ENCODE data around the gene RPL10A.

The RPL10A gene

DNA sequence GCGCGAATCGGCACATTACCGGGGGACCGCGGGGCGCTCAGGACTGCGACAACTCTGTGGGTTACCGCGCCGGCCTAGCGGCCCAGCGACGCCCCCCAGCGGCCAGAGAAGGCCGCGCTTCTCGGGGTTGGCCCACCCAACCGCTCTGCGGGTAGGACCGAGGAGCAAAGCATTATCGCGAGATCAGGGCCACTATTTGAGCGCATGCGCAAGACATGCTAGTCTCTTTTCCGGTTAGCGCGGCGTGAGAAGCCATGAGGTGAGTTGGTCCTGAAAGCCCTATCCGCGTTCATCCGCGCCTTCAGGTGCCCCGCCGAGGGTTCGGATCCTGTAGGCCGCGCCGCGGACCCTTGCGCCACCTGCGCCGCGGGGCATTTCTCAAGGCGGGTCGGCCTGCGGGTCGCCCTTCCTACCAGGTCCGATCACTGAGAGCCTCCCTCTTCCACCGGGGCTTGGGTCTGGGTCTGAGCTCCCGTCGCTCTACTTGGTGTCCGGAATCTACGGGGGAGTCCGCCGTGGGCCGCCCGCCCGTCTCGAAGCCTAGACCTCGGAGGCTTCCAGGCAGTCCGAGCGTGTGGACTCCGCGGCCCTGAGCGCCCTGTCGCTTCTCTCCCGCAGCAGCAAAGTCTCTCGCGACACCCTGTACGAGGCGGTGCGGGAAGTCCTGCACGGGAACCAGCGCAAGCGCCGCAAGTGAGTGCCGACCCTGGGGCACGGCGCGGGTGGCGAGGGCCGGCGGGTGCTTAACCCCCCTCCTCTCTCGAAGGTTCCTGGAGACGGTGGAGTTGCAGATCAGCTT, at the start of gene RPL10A:
RPL10A (plus strand) TSS at position 221 of the 799 bp plus-strand sequence; CDS start at position 255, 34 bp downstream.
- Histone ChIP-seq H3K27me3 (ENCODE audit: control insufficient read depth in 5 of 5, insufficient read depth in 4 of 5, low read length in 5 of 5) (no peaks in the 10 kb centered on the region), H3K4me3 (ENCODE audit: low read depth in 1 of 5, low read length in 5 of 5) (peak within 1 kb of the TSS; percentile 82 to 91 (median 88)), H3K36me3 (ENCODE audit: control insufficient read depth in 5 of 5, insufficient read depth in 5 of 5, low read length in 5 of 5) (peaks cover 5 to 44% (median 33%) of the 10 kb centered on the region in 5 donors)

DNA sequence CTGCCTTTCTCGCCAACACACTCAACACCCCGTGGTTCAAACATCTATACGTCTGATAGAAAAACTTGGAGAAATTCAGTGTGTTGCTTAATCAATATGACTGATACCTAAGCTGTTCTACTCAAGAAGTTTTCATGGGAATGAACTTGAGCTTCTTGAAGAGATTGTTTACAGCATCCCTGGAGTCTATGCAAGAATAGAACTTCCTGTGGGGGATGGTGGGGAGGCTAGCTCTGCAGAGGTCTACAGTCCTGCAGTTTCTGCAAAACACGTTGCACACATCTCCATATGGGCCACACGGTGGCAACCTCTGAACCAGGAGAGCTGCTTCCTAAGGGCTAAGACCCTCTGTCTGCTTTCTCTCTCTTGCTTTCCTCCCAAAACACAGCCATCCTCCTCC, 48.8 kb upstream of the RPL10A start:
- Histone ChIP-seq H3K4me3 (ENCODE audit: low read depth in 1 of 5, low read length in 5 of 5) (no peak overlapping the region), H3K4me1 (ENCODE audit: control insufficient read depth in 5 of 5, insufficient read depth in 5 of 5, low read length in 5 of 5) (peaks cover 0 to 29% (median 18%) of the 10 kb centered on the region in 5 donors), H3K27me3 (ENCODE audit: control insufficient read depth in 5 of 5, insufficient read depth in 4 of 5, low read length in 5 of 5) (no peaks in the 10 kb centered on the region), H3K36me3 (ENCODE audit: control insufficient read depth in 5 of 5, insufficient read depth in 5 of 5, low read length in 5 of 5) (peaks cover 0 to 46% (median 33%) of the 10 kb centered on the region in 5 donors), H3K9ac (ENCODE audit: low read length in 5 of 5) (no peak overlapping the region), H3K9me3 (ENCODE audit: control insufficient read depth in 5 of 5, low read length in 5 of 5) (no peaks in the 10 kb centered on the region), H3K27ac (ENCODE audit: low read depth, low read length) (no peak overlapping the region)

More for the DNA sequence above, at the start of gene RPL10A:
- no peaks in the 10 kb centered on the region for H3K9me3 ChIP-seq (ENCODE audit: control insufficient read depth in 5 of 5, low read length in 5 of 5)
- peak within 1 kb of the TSS; percentile 90 for H3K27ac ChIP-seq (ENCODE audit: low read depth, low read length)
- peaks cover 0 to 41% (median 28%) of the 10 kb centered on the region in 5 donors for H3K4me1 ChIP-seq (ENCODE audit: control insufficient read depth in 5 of 5, insufficient read depth in 5 of 5, low read length in 5 of 5)
- H3K9ac ChIP-seq (ENCODE audit: low read length in 5 of 5): peak within 1 kb of the TSS; percentile 63 to 96 (median 90)

DNA sequence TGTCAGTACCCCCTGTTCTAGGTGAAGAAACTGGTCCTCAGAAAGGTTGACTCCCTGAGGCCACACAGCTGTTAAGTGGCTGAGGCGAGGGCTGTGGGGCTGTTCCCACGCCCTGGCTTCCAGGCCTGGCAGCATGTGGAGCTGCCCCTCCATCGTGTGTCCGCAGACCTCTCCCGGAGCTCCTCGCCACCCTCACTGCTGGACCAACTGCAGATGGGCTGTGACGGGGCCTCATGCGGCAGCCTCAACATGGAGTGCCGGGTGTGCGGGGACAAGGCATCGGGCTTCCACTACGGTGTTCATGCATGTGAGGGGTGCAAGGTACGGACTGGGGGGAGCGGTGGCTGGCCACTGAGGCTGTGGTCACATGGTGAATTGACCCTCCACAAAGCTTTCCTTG, 48.2 kb upstream of the RPL10A start:
- Histone ChIP-seq H3K9me3 (ENCODE audit: control insufficient read depth in 5 of 5, low read length in 5 of 5) (no peaks in the 10 kb centered on the region), H3K36me3 (ENCODE audit: control insufficient read depth in 5 of 5, insufficient read depth in 5 of 5, low read length in 5 of 5) (peaks cover 0 to 45% (median 33%) of the 10 kb centered on the region in 5 donors), H3K4me3 (ENCODE audit: low read depth in 1 of 5, low read length in 5 of 5) (no peak overlapping the region), H3K27ac (ENCODE audit: low read depth, low read length) (no peak overlapping the region), H3K4me1 (ENCODE audit: control insufficient read depth in 5 of 5, insufficient read depth in 5 of 5, low read length in 5 of 5) (peaks cover 0 to 27% (median 17%) of the 10 kb centered on the region in 5 donors), H3K9ac (ENCODE audit: low read length in 5 of 5) (no peak overlapping the region), H3K27me3 (ENCODE audit: control insufficient read depth in 5 of 5, insufficient read depth in 4 of 5, low read length in 5 of 5) (no peaks in the 10 kb centered on the region)

DNA sequence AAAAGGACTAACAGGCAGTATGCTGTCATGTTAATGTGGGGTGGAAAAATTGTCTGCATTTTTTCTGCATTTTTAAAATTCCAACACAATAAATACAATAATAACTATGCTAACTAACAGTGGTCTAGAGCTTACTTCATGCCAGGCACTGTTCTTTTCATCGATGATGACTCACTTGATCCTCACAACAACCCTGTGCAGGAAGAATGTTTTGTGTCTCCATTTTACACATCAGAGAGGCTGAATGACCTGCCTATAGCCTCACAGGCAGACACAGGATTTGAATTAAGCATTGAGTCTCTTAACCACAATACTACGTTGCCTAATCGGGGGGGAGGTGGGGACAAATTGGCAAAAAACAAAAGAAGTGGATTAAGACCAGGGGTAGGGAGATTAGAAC, 42.9 kb upstream of the RPL10A start:
- H3K27ac ChIP-seq (ENCODE audit: low read depth, low read length): no peak overlapping the region
- no peaks in the 10 kb centered on the region for H3K27me3 ChIP-seq (ENCODE audit: control insufficient read depth in 5 of 5, insufficient read depth in 4 of 5, low read length in 5 of 5)
- H3K9ac ChIP-seq (ENCODE audit: low read length in 5 of 5): no peak overlapping the region
- H3K4me3 ChIP-seq (ENCODE audit: low read depth in 1 of 5, low read length in 5 of 5): no peak overlapping the region
- H3K9me3 ChIP-seq (ENCODE audit: control insufficient read depth in 5 of 5, low read length in 5 of 5): peaks cover 0 to 16% (median 8%) of the 10 kb centered on the region in 5 donors
- peaks cover 0 to 55% (median 43%) of the 10 kb centered on the region in 5 donors for H3K36me3 ChIP-seq (ENCODE audit: control insufficient read depth in 5 of 5, insufficient read depth in 5 of 5, low read length in 5 of 5)
- H3K4me1 ChIP-seq (ENCODE audit: control insufficient read depth in 5 of 5, insufficient read depth in 5 of 5, low read length in 5 of 5): peaks cover 0 to 17% (median 14%) of the 10 kb centered on the region in 5 donors

DNA sequence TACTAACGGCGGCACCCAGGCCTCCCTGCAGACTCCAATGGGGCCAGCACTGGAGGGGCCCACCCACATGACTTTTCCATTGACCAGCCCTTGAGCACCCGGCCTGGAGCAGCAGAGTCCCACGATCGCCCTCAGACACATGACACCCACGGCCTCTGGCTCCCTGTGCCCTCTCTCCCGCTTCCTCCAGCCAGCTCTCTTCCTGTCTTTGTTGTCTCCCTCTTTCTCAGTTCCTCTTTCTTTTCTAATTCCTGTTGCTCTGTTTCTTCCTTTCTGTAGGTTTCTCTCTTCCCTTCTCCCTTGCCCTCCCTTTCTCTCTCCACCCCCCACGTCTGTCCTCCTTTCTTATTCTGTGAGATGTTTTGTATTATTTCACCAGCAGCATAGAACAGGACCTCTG, 42.1 kb upstream of the RPL10A start:
- Histone ChIP-seq H3K27me3 (ENCODE audit: control insufficient read depth in 5 of 5, insufficient read depth in 4 of 5, low read length in 5 of 5) (no peaks in the 10 kb centered on the region), H3K4me1 (ENCODE audit: control insufficient read depth in 5 of 5, insufficient read depth in 5 of 5, low read length in 5 of 5) (peaks cover 0 to 17% (median 14%) of the 10 kb centered on the region in 5 donors), H3K36me3 (ENCODE audit: control insufficient read depth in 5 of 5, insufficient read depth in 5 of 5, low read length in 5 of 5) (peaks cover 0 to 53% (median 43%) of the 10 kb centered on the region in 5 donors), H3K9me3 (ENCODE audit: control insufficient read depth in 5 of 5, low read length in 5 of 5) (peaks cover 0 to 16% (median 8%) of the 10 kb centered on the region in 5 donors), H3K9ac (ENCODE audit: low read length in 5 of 5) (no peak overlapping the region), H3K27ac (ENCODE audit: low read depth, low read length) (no peak overlapping the region), H3K4me3 (ENCODE audit: low read depth in 1 of 5, low read length in 5 of 5) (no peak overlapping the region)

DNA sequence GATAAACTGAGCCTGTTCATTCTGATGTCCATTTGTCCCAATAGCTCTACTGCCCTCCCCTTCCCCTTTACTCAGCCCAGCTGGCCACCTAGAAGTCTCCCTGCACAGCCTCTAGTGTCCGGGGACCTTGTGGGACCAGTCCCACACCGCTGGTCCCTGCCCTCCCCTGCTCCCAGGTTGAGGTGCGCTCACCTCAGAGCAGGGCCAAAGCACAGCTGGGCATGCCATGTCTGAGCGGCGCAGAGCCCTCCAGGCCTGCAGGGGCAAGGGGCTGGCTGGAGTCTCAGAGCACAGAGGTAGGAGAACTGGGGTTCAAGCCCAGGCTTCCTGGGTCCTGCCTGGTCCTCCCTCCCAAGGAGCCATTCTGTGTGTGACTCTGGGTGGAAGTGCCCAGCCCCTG, 40.8 kb upstream of the RPL10A start:
- Histone ChIP-seq H3K27ac (ENCODE audit: low read depth, low read length) (no peak overlapping the region), H3K9ac (ENCODE audit: low read length in 5 of 5) (no peak overlapping the region), H3K27me3 (ENCODE audit: control insufficient read depth in 5 of 5, insufficient read depth in 4 of 5, low read length in 5 of 5) (no peaks in the 10 kb centered on the region), H3K4me3 (ENCODE audit: low read depth in 1 of 5, low read length in 5 of 5) (no peak overlapping the region), H3K9me3 (ENCODE audit: control insufficient read depth in 5 of 5, low read length in 5 of 5) (peaks cover 0 to 16% (median 8%) of the 10 kb centered on the region in 5 donors), H3K4me1 (ENCODE audit: control insufficient read depth in 5 of 5, insufficient read depth in 5 of 5, low read length in 5 of 5) (peaks cover 0 to 23% (median 18%) of the 10 kb centered on the region in 5 donors), H3K36me3 (ENCODE audit: control insufficient read depth in 5 of 5, insufficient read depth in 5 of 5, low read length in 5 of 5) (peaks cover 0 to 42% (median 34%) of the 10 kb centered on the region in 5 donors)

DNA sequence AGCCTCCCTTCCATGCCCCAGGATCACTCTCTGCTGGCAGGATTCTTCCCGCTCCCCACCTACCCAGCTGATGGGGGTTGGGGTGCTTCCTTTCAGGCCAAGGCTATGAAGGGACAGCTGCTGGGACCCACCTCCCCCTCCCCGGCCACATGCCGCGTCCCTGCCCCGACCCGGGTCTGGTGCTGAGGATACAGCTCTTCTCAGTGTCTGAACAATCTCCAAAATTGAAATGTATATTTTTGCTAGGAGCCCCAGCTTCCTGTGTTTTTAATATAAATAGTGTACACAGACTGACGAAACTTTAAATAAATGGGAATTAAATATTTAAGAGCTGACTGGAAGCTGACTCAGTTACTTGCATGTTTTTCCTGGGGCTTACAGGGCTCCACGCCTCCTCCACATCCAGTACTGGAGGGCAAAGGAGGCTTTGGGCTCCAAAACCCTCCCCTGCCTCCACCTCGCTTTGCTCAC, 40.3 kb upstream of the RPL10A start:
- Histone ChIP-seq H3K36me3 (ENCODE audit: control insufficient read depth in 5 of 5, insufficient read depth in 5 of 5, low read length in 5 of 5) (peaks cover 0 to 40% (median 32%) of the 10 kb centered on the region in 5 donors), H3K9ac (ENCODE audit: low read length in 5 of 5) (no peak overlapping the region), H3K4me1 (ENCODE audit: control insufficient read depth in 5 of 5, insufficient read depth in 5 of 5, low read length in 5 of 5) (peaks cover 0 to 25% (median 21%) of the 10 kb centered on the region in 5 donors), H3K27ac (ENCODE audit: low read depth, low read length) (no peak overlapping the region), H3K4me3 (ENCODE audit: low read depth in 1 of 5, low read length in 5 of 5) (no peak overlapping the region), H3K9me3 (ENCODE audit: control insufficient read depth in 5 of 5, low read length in 5 of 5) (peaks cover 0 to 16% (median 8%) of the 10 kb centered on the region in 5 donors), H3K27me3 (ENCODE audit: control insufficient read depth in 5 of 5, insufficient read depth in 4 of 5, low read length in 5 of 5) (no peaks in the 10 kb centered on the region)

DNA sequence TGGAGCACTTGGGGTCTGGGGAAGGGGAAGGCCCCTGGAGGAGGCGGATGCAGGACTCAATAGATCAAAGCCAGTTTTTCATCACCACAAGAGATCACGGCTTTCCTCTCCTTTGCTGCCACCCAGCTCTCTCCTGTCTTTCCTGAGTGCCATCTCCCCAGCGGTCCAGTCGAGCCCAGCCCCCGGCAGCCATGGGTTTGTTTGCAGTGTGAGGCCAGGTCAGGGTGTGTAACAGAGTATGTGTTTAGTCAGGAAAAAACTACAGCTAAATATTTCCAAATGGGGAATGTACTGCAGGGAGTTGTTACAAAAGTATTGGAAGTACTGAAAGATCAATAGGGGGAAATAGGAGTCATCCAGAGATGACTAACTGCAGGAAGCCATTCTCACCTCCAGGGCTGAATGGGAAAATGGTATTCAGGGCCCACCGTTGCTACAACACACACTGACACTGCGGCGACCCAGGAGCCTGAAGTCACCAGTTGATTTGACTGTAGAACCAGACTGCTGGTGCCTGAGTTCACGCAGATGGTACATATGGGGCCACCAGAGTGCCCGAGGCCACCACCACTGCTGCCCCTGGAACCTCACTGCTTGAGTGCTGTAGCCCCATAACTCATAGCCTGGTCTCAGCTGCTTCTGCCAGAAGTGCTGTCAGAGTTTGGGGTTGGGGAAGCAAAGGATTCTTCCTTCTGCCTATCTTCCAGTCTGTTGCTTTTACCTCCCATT, 39.6 kb upstream of the RPL10A start:
- Histone ChIP-seq H3K27me3 (ENCODE audit: control insufficient read depth in 5 of 5, insufficient read depth in 4 of 5, low read length in 5 of 5) (no peaks in the 10 kb centered on the region), H3K36me3 (ENCODE audit: control insufficient read depth in 5 of 5, insufficient read depth in 5 of 5, low read length in 5 of 5) (peaks cover 0 to 38% (median 32%) of the 10 kb centered on the region in 5 donors), H3K4me3 (ENCODE audit: low read depth in 1 of 5, low read length in 5 of 5) (peak overlapping the region in 1 of 5 donors; percentile 17), H3K9ac (ENCODE audit: low read length in 5 of 5) (no peak overlapping the region), H3K4me1 (ENCODE audit: control insufficient read depth in 5 of 5, insufficient read depth in 5 of 5, low read length in 5 of 5) (peaks cover 0 to 25% (median 21%) of the 10 kb centered on the region in 5 donors), H3K27ac (ENCODE audit: low read depth, low read length) (no peak overlapping the region), H3K9me3 (ENCODE audit: control insufficient read depth in 5 of 5, low read length in 5 of 5) (peaks cover 0 to 16% (median 8%) of the 10 kb centered on the region in 5 donors)

DNA sequence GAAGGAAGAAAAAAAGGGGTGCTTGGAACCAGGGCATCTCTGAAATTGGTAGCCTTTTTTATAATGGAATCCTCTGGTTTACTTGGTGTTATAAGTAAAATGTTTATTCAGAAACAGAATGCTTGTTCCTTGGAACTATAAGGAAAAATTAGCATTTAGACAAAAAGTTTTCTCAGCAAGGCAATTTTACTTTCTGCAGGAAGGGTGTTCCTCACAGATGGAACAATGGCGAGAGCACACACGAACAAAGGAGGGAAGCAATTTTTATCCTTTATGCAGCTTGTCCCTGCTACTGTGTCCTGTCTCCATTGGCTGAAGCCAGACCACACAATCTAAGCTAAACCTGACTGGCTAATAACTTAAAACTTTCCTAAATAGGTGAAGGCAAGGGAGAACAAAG, 38.7 kb upstream of the RPL10A start:
- no peak overlapping the region for H3K4me3 ChIP-seq (ENCODE audit: low read depth in 1 of 5, low read length in 5 of 5)
- peaks cover 0 to 16% (median 8%) of the 10 kb centered on the region in 5 donors for H3K9me3 ChIP-seq (ENCODE audit: control insufficient read depth in 5 of 5, low read length in 5 of 5)
- H3K27ac ChIP-seq (ENCODE audit: low read depth, low read length): no peak overlapping the region

More for the DNA sequence above, 38.7 kb upstream of the RPL10A start:
- Histone ChIP-seq H3K4me1 (ENCODE audit: control insufficient read depth in 5 of 5, insufficient read depth in 5 of 5, low read length in 5 of 5) (peaks cover 0 to 27% (median 21%) of the 10 kb centered on the region in 5 donors), H3K9ac (ENCODE audit: low read length in 5 of 5) (no peak overlapping the region), H3K27me3 (ENCODE audit: control insufficient read depth in 5 of 5, insufficient read depth in 4 of 5, low read length in 5 of 5) (no peaks in the 10 kb centered on the region), H3K36me3 (ENCODE audit: control insufficient read depth in 5 of 5, insufficient read depth in 5 of 5, low read length in 5 of 5) (peaks cover 0 to 29% (median 23%) of the 10 kb centered on the region in 5 donors)

Measured in subcutaneous abdominal adipose tissue (tissue), 5 donors.